NCI-H2081 (cell line): Measurements from ENCODE around the gene ABCA3.
A peak's percentile ranks its signal among the peaks of the same experiment; 100 is the strongest.

Experiments
- DNase-seq, 2 experiments: peaks; one replicate each; lab custom pipeline; 2025; lab: John Stamatoyannopoulos, UW

Gene ABCA3

GRCh38 chr16:2357331-2357730, 16.8 kb upstream of the ABCA3 start:
- DNase-seq, result no peak

DNA sequence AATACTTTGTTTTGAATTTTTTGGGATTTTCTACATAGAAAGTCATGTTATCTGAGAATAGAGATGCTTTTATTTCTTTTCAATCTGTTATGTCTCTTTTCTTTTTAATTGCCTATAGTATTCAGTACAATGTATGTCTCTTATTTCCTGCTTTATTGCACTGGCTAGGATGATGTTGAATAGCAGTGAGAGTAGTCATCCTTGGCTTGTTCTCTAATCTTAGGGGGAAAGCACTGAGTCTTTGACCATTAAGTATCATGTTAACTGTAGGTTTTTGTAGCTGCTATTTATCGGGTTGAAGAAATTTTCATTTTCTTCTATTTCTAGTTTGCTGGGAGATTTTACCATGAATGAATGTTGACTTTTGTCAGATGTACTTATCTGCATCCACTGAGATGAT, 10.0 kb upstream of the ABCA3 start:
- DNase-seq, result no peak

DNA sequence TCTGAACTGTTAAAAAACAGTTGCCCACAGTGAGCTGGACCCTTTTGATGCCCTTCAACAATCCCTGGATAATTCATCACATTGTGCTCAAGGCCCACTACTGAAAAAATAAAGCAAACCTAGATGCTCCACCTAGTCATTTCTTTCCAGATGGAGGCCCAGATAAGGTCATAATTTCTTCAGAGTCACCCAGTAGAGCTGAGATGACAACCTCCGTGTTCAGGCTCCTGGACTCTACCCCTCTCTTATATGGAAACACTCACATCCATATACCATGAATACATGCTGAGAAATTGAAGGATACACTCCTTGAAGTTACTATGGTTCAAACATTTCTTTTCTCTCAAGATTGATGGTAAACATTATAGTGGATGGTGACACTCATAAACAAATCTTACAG, 2.7 kb upstream of the ABCA3 start:
- DNase-seq, result no peak

DNA sequence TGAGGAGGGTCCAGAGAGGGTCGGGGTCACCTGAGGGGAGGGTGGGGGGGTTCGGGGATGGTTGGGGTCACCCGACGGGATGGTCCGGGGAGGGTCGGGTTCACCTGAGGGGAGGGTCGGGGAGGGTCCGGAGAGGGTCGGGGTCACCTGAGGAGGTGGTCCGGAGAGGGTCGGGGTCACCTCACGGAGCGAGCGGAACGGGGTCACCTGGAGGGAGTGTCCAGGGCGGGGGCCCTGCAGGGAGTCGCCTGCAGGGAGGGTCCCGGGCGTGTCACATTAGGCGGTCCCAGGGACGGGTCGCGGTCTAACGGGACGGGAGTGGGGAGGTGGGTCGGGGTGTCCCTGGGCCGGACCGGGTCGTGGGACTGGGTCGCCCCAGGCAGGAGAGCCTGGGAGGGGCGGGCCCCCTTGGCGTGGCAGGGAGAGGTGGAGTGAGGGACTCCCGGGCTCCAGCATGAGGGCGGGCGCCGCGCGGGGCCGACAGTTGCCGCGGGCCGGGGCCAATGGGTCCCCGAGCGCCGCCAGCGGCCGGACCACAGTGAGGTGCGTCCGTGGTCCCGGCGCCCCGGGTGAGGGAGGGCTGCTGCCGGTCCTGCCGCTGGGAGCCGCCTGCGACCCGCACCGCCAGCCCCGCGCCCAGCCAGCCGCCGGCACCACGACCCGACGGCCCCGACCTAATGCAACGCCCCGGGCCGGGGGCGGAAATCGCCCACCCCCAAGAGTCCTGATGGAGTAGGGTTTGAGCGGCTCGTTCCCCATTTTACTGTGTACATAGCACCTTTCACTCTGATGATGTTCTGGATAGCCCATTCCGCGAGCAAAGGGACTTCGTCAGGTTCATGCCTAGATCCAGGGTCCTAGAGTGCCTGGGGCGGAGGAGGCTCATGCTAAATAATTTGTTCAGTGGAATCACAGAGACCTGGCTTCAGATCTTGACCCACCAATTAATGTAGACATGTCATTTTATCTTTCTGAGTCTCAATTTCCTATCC, 1.2 kb upstream of the ABCA3 start:
- DNase-seq, result no peak

DNA sequence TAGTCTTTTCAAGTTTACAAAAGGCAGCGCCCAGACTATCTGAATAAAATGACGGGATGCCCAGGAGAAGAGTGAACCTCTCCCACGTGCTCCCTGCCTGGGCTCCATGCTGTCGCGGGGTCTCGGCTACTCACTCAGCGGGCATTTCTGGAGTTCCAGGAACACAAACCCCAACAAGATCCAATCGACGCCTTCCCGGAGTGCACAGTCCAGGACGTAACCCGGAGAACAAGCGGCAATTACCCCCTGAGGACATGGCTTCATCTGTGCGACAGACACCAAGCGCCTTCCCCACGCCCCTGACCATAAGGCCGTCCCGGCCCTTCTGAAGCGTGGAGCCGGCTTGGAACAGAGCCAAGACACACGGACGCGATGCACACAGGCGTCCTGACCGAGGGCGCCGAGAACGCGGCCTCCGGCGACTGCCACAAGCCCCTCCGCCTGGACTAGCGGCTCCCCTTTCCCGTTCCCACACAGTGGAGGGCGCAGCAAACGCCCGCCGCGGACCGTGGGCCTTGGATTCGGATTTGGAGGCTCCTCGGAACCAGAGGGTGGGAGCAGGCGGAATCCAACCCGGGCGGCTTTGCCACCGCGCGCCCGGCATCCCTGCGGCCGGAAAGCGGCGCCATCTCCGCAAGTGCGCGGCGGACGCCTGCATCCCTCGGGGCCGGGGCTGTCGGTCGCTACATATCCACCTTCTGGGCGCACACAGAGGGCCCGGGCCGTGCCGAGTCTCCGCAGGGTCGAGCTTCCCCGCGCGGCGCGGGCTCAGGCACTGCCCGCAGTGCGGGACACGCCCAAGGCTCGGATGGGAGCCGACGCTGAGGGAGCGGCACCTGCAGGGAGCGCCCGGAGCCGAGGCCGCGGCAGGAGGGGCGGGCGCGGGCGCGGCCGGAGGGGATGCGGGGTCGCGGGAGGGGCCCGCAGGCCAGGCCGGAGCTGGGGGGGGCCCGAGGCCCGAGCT, 725 bp downstream of the ABCA3 start:
- DNase-seq, result peak; percentile 49 to 71

DNA sequence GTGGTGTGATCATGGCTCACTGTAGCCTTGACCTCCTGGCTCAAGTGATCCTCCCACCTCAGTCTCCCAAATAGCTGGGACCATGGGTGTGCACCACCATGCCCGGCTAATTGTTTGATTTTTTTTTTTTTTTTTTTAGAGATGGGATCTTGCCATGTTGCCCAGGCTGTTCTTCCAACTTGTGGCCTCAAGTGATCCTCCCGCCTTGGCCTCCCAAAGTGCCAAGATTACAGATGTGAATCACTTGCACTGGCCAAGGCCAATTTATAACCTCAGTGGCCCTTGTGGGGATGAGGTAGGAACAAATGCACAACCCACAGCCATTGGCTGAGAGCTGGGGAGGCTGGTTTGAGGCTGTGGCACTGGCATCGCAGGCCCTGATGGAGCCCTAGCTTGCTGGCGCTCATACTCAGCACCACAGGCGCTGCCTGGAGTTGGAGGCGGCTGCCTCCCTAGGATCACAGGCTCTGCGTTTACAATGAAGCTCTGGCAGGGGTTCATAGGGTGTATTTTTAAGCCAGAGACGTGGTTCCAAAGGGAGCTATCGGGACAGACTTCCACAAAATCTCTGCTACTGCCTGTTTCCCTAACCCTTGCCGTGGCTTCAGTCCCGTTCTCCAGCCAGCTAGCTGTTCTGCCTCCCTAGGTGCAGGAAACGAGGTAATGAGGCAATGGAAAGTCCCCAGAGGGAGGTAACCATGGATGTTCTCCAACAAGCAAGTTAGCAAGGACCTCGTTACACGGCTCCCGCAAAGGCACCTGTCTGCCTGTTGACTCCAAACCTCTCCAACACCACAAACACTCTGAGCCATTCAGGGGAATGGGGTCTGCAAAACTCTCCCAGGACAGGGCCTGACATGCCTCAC, 2.9 kb downstream of the ABCA3 start:
- peak; percentile 43 to 70 for DNase-seq

GRCh38 chr16:2335286-2335895, 5.1 kb downstream of the ABCA3 start:
- no peak for DNase-seq

DNA sequence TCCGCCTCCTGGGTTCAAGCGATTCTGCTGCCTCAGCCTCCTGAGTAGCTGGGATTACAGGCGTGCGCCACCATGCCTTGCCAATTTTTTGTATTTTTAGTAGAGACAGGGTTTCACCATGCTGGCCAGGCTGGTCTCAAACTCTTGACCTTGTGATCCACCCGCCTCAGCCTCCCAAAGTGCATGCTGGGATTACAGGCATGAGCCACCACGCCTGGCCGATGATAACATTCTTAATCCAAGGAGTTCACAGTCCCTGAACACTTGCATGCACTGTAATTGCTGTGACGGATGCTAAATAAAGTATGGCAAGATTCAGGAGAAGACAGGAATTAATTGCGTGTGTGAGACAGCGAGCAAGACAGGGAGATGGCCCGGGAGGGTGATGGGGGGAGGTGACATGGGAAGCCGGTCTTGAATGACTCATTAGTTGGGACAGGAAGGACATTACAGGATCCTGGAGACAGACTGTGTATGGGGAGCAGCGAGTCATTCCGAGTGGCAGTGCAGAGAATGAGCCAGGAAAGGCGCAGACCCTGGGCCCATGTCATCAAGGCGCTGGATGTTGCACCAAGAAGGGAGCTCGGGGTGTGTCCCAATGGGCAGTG, 6.7 kb downstream of the ABCA3 start:
- DNase-seq, result no peak

GRCh38 chr16:2333231-2333630, 7.3 kb downstream of the ABCA3 start:
- DNase-seq, result no peak

- no peak for DNase-seq
These were observed 8.6 kb downstream of the ABCA3 start for GRCh38 chr16:2331931-2332267.

GRCh38 chr16:2331199-2331930, 9.2 kb downstream of the ABCA3 start:
- DNase-seq, result no peak

DNA sequence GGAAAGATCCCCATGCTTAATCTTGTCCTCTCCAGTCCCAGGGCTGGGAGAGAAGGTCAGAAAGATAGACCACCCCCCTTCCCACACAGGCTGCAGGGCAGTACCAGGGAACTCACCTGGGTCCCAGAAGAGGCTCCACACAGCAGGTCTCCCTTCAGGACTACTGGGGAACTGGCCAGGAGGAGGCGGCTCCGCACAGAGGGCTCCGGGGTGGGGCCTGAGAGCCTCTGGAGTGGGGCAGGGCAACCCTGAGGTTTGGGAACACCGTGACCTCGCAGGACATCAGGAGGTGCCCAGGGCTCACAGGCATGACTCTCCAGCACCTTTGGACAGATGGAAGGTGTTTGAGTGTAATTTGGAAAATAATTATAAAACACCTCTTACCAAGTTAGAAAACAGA, 11.0 kb downstream of the ABCA3 start:
- DNase-seq, result no peak

DNA sequence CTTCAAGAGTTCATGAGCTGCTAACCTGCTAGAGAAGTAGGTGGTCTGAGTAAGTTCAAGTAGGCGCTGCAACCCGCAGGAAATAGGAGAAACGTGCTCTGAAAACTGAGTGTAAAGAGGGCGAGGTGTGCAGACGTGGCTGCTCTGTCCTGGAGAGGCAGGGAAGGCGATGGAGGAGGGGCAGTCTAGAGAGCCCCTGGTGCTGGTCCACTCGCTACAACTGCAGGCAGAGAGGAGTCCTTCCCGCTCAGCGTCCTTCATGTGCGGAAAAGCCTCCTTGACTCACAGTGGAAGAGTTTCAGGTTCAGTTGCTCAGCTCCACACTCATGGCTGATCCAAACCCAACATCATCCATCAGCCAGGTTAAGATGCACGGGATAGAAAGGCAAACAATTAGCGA, 12.1 kb downstream of the ABCA3 start:
- no peak for DNase-seq

- DNase-seq, result no peak
These were observed 14.3 kb downstream of the ABCA3 start for GRCh38 chr16:2326191-2326590.

GRCh38 chr16:2325791-2326190, 14.7 kb downstream of the ABCA3 start:
- DNase-seq, result no peak

DNA sequence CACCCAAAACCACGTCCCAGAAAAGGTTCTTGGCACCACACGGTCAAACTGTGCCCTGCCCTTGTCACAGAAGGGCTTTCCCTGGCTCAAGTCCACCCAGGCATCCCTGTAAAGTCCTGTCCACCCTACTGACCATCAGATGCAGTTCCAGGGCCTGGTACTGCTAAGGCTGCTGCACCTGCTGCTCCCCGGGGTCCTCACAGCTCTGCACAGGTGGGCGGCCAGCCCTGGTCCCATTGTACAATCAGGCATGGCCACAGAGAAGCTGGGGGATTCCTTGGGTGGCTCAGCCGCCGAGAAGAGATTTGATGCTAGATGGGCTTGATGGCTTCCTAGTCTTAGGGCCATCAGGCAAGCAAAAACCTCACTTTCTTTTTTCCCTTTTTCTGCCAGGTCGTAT, 15.3 kb downstream of the ABCA3 start:
- DNase-seq, result no peak

DNA sequence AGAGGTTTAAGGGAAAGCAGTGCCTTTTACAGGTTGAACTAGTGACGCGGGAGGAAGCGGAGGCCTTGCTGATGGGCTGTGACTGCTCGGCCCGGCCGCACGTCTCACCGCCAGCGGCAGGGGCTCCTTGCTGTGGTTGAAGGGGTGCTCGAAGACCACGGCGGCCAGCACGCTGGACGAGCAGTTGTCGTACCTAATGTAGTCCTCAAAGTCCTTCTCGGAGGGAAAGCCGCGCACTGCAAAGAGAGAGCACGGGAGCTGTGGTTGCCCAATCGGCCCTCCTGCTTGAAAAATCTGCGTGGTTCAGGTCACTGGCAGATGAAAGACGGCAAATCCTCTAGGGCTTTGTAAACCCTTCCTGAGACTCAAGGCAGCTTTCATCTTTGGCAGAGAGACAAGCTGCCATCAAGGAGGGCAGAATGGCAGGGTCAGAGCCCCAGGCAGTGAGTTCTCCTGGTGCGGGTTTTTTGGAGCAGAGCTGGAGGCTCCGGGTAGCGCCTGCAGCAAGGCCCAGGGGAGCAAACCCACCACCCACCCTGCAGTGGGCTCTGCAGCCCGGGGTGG, 16.1 kb downstream of the ABCA3 start:
- no peak for DNase-seq

- no peak for DNase-seq
These were observed 16.8 kb downstream of the ABCA3 start for GRCh38 chr16:2323701-2324100.

DNA sequence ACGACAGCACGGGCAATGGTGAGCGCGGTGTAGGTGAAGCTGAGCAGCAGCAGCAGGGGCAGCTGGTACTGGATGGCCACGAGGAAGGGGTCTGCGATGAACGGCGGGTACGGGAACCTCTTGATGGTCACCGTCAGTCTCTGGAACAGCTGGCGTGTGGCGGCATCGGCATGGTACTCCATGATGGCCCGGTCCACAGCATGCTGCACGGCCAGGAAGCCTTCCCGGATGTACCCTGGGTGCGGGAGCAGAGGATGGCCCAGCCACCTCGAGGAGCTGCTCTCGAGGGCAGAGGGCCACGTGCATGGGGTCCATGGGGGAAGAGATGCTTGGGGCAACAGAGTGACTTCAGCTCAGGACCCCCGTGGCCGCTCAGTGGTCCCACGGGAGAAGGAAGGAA, 20.9 kb downstream of the ABCA3 start:
- DNase-seq, result no peak
